Activated naive CD4-positive, alpha-beta T cell treated with anti-CD3 and anti-CD28 coated beads for 36 hours (primary cell): ENCODE data around the gene ZFPM1. TPM values are rescaled to one million over a fixed set of nuclear protein-coding genes. Genes with fewer than 3 reads are reported as not detected.
"Not testable (repeated sequence)": the region's sequence is repeated elsewhere in the genome, so short reads cannot be mapped to it uniquely, and the experiment has no call there.

Experiments
- CTCF ChIA-PET: fragments of 350-600 bp; sonication (Branson Sonifier 250); formaldehyde crosslinking; loops from one replicate; lab custom pipeline; 2021; ENCODE audit warnings: antibody characterized with exemption; lab: Charles Lee
- DNase-seq: peaks from one replicate; pipeline ENCODE4 v3.0.0-alpha.2; 2020
- H3K27ac Mint-ChIP-seq: one replicate; pipeline ENCODE4 v1.8.0; 2021; ENCODE audit warnings: mild to moderate bottlenecking, mixed read lengths
- H3K27me3 Mint-ChIP-seq: one replicate; pipeline ENCODE4 v1.8.0; 2021; ENCODE audit warnings: low read depth, mixed read lengths
- H3K36me3 Mint-ChIP-seq: one replicate; pipeline ENCODE4 v1.8.0; 2021; ENCODE audit warnings: low read depth, mixed read lengths
- H3K4me1 Mint-ChIP-seq: one replicate; pipeline ENCODE4 v1.8.0; 2021; ENCODE audit warnings: low read depth, mixed read lengths
- H3K4me3 Mint-ChIP-seq: one replicate; pipeline ENCODE4 v1.8.0; 2021; ENCODE audit warnings: mild to moderate bottlenecking, moderate library complexity, mixed read lengths
- H3K9me3 Mint-ChIP-seq: one replicate; pipeline ENCODE4 v1.8.0; 2021; ENCODE audit warnings: mixed read lengths
- intact Hi-C: fragments of 100-400 bp; cut with micrococcal nuclease; formaldehyde crosslinking; loops from one replicate; pipeline ENCODE4 v1.15.1; 2023
- total RNA-seq, 2 experiments: library from RNA; stranded (reverse); gene quantifications; one replicate each; pipeline ENCODE4 v1.2.3, GENCODE V29; 2021

ZFPM1 gene
- total RNA-seq, 2 experiments from 2014 or later, result 11.0 to 12.2 TPM

DNA sequence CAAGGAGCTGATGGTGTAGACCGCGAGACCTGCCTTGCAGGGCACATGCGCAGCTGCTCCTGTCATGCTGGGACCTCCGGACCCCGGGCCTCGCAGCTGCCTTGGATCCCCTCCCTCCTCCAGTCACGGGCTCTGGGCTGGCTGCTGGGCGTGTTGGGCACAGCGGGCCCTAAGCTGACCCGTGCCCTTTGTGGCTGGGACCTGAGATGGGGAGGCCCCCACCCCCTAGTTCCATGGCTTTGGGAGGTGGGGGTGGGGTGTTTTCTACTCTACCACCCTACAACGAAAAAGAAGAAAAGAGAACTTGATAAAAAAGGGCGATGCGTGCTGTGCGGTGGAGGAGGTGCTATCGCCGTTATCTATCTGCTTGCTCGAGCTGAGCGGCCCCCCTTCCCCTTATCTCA, 14.5 kb downstream of the ZFPM1 start:
- Mint-ChIP-seq H3K9me3 (no peaks in the 10 kb centered on the region), H3K36me3 (no peaks in the 10 kb centered on the region), H3K4me1 (peaks cover 63% of the 10 kb centered on the region), H3K27ac (no peak overlapping the region), H3K27me3 (no peaks in the 10 kb centered on the region), H3K4me3 (no peak overlapping the region)
- intact Hi-C loops, result no loop called here
- DNase-seq, result no peak
- CTCF ChIA-PET, result no interaction called here

- Mint-ChIP-seq H3K27ac (no peak overlapping the region), H3K4me1 (peaks cover 61% of the 10 kb centered on the region), H3K36me3 (no peaks in the 10 kb centered on the region), H3K9me3 (no peaks in the 10 kb centered on the region), H3K4me3 (no peak overlapping the region), H3K27me3 (no peaks in the 10 kb centered on the region)
- intact Hi-C loops, result no loop called here
- no peak for DNase-seq
- CTCF ChIA-PET, result interaction anchor here (0.6 kb wide), 1 partner anchor 66 kb away, joined by 3 read pairs; no protein-coding TSS in a partner anchor
These were observed 15.4 kb downstream of the ZFPM1 start for GRCh38 chr16:88468275-88469129.

DNA sequence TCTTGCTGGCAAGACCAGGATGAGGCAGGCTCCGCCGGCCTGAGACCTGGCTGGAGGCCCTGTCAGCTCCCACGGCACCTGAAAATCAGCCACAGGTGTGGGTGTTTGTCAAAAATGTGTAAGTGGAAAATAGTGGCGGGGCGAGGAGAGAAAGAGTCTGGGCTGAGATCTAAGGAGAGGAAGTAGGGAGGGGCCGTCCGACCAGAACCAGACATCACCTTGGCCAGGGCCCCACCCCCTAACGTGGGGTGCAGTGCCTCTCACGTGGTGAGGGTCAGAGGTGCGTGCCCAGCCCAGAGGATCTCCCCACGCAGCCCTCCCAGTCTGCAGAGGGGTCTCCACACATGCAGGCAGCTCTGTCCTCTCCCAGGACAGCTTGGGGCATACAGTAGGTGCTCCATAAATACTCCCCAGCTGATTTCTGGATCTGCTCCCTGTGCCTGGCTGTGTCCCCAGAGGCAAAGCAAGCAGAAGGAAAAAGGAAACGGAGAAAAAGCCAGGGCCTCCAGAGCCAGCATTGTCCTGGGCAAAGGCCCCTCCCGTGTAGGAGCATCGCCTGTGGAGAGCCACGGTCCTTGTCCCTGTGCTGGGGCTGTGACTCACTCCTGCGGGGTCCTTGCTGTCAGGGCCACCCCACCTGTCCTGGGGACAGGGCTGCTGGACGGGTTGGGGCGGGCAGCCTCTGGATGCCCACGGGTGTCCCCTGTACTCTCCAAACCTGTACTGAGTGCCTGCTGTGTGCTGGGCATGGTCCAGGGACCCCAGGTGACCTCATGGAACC, 16.7 kb downstream of the ZFPM1 start:
- no peaks in the 10 kb centered on the region for H3K9me3 Mint-ChIP-seq
- no peak overlapping the region for H3K27ac Mint-ChIP-seq
- no peaks in the 10 kb centered on the region for H3K27me3 Mint-ChIP-seq
- no peak overlapping the region for H3K4me3 Mint-ChIP-seq
- peak; percentile 53 for DNase-seq
- intact Hi-C loops, result no loop called here
- H3K36me3 Mint-ChIP-seq, result no peaks in the 10 kb centered on the region
- peaks cover 57% of the 10 kb centered on the region for H3K4me1 Mint-ChIP-seq
- CTCF ChIA-PET, result no interaction called here

GRCh38 chr16:88470396-88470680, 17.3 kb downstream of the ZFPM1 start:
- CTCF ChIA-PET, H3K4me3 Mint-ChIP-seq, intact Hi-C loops: not testable (repeated sequence)

DNA sequence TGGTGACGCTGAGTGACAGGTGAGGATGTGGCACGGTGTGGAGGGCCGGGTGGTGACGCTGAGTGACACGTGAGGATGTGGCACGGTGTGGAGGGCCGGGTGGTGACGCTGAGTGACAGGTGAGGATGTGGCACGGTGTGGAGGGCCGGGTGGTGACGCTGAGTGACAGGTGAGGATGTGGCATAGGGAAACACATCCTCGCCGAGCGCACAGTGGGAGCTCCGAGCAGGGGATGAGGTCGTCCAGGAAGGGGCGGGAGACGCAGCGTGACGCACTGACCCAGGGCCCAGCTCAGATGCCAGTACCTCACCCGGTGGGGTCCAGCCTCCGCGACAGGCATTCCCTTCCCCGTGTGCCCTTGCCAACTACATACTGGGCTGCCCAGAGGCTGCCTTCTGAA, 17.6 kb downstream of the ZFPM1 start:
- DNase-seq, H3K27ac Mint-ChIP-seq, intact Hi-C loops, H3K9me3 Mint-ChIP-seq, H3K36me3 Mint-ChIP-seq, CTCF ChIA-PET, H3K4me3 Mint-ChIP-seq, H3K27me3 Mint-ChIP-seq: not testable (repeated sequence)
- H3K4me1 Mint-ChIP-seq, result peaks cover 51% of the 10 kb centered on the region

More at GRCh38 chr16:88470396-88470680, 17.3 kb downstream of the ZFPM1 start:
- H3K9me3 Mint-ChIP-seq, H3K27ac Mint-ChIP-seq, H3K27me3 Mint-ChIP-seq, DNase-seq, H3K36me3 Mint-ChIP-seq: not testable (repeated sequence)
- peaks cover 53% of the 10 kb centered on the region for H3K4me1 Mint-ChIP-seq

DNA sequence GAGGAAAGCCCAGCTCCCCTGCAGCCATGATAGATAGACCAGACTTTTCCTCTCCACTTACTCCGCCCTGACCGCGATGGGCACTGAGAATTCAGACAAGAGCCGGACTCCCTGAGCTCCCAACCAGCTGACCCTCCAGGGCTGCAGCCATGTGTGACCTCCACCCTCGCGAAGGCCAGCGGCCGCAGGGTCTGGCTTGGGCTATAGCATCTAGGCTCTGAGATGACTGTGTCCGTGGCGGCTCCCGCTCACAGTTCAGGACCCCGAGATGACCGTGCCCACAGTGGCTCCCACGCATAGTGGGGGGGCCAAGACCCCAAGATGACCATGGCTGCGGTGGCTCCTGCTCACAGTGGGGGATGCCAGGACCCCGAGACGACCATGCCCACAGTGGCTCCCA, 18.0 kb downstream of the ZFPM1 start:
- no peaks in the 10 kb centered on the region for H3K9me3 Mint-ChIP-seq
- H3K4me3 Mint-ChIP-seq, result no peak overlapping the region
- H3K27ac Mint-ChIP-seq, result no peak overlapping the region
- no peak for DNase-seq
- CTCF ChIA-PET, result no interaction called here
- no peaks in the 10 kb centered on the region for H3K27me3 Mint-ChIP-seq
- intact Hi-C loops, result no loop called here
- H3K36me3 Mint-ChIP-seq, result no peaks in the 10 kb centered on the region
- peaks cover 47% of the 10 kb centered on the region for H3K4me1 Mint-ChIP-seq

- DNase-seq, result no peak
- Mint-ChIP-seq H3K27me3 (no peaks in the 10 kb centered on the region), H3K4me1 (peaks cover 43% of the 10 kb centered on the region), H3K27ac (no peak overlapping the region), H3K4me3 (no peak overlapping the region), H3K9me3 (no peaks in the 10 kb centered on the region), H3K36me3 (no peaks in the 10 kb centered on the region)
- CTCF ChIA-PET, result no interaction called here
- intact Hi-C loops, result no loop called here
These were observed 18.5 kb downstream of the ZFPM1 start for GRCh38 chr16:88471575-88471974.

GRCh38 chr16:88472069-88472468, 19.0 kb downstream of the ZFPM1 start:
- intact Hi-C loops, result no loop called here
- Mint-ChIP-seq H3K9me3 (no peaks in the 10 kb centered on the region), H3K27me3 (no peaks in the 10 kb centered on the region), H3K4me1 (peaks cover 42% of the 10 kb centered on the region), H3K36me3 (no peaks in the 10 kb centered on the region), H3K27ac (no peak overlapping the region), H3K4me3 (no peak overlapping the region)
- no peak for DNase-seq
- CTCF ChIA-PET, result no interaction called here

GRCh38 chr16:88472637-88473205, 19.6 kb downstream of the ZFPM1 start:
- Mint-ChIP-seq H3K9me3 (no peaks in the 10 kb centered on the region), H3K4me3 (no peak overlapping the region), H3K4me1 (peaks cover 47% of the 10 kb centered on the region), H3K27me3 (no peaks in the 10 kb centered on the region), H3K36me3 (no peaks in the 10 kb centered on the region), H3K27ac (no peak overlapping the region)
- intact Hi-C loops, result no loop called here
- CTCF ChIA-PET, result no interaction called here
- DNase-seq, result no peak

GRCh38 chr16:88473666-88474534, 20.8 kb downstream of the ZFPM1 start:
- CTCF ChIA-PET, result no interaction called here
- no peak overlapping the region for H3K4me3 Mint-ChIP-seq
- H3K27me3 Mint-ChIP-seq, result no peaks in the 10 kb centered on the region
- no peaks in the 10 kb centered on the region for H3K9me3 Mint-ChIP-seq
- no peak for DNase-seq
- H3K4me1 Mint-ChIP-seq, result peaks cover 53% of the 10 kb centered on the region
- intact Hi-C loops, result no loop called here
- no peak overlapping the region for H3K27ac Mint-ChIP-seq
- H3K36me3 Mint-ChIP-seq, result no peaks in the 10 kb centered on the region

GRCh38 chr16:88475037-88475436, 22.0 kb downstream of the ZFPM1 start:
- CTCF ChIA-PET, result no interaction called here
- Mint-ChIP-seq H3K9me3 (no peaks in the 10 kb centered on the region), H3K27me3 (no peaks in the 10 kb centered on the region), H3K36me3 (no peaks in the 10 kb centered on the region), H3K4me3 (no peak overlapping the region), H3K4me1 (peaks cover 51% of the 10 kb centered on the region), H3K27ac (no peak overlapping the region)
- intact Hi-C loops, result no loop called here
- DNase-seq, result no peak

GRCh38 chr16:88476203-88476602, 23.1 kb downstream of the ZFPM1 start:
- Mint-ChIP-seq H3K4me3 (no peak overlapping the region), H3K36me3 (no peaks in the 10 kb centered on the region), H3K9me3 (no peaks in the 10 kb centered on the region), H3K27ac (no peak overlapping the region), H3K27me3 (no peaks in the 10 kb centered on the region), H3K4me1 (peaks cover 46% of the 10 kb centered on the region)
- intact Hi-C loops, result no loop called here
- DNase-seq, result no peak
- CTCF ChIA-PET, result no interaction called here
